GM21367 (cell line): Measurements from ENCODE around the gene HAS3.

Source experiments
- ATAC-seq: cut with Tn5 transposase; IDR thresholded peaks from one replicate; pipeline ENCODE4 v1.9.1; 2021; ENCODE audit not compliant: unreplicated experiment

HAS3 gene

GRCh38 chr16:69089091-69089910 is 16.2 kb upstream of the HAS3 start:
- no peak for ATAC-seq

- ATAC-seq, result no peak
Measured at GRCh38 chr16:69093974-69094373, 11.5 kb upstream of the HAS3 start.

GRCh38 chr16:69094501-69094900 is 11.0 kb upstream of the HAS3 start:
- ATAC-seq, result no peak

GRCh38 chr16:69095193-69095592 is 10.3 kb upstream of the HAS3 start:
- no peak for ATAC-seq

GRCh38 chr16:69100071-69100691 is 5.3 kb upstream of the HAS3 start:
- no peak for ATAC-seq

- no peak for ATAC-seq
Measured at GRCh38 chr16:69106491-69107315, 1.2 kb downstream of the HAS3 start.

- no peak for ATAC-seq
Measured at GRCh38 chr16:69107316-69107962, 2.0 kb downstream of the HAS3 start.

GRCh38 chr16:69108064-69108904 is 2.8 kb downstream of the HAS3 start:
- ATAC-seq, result no peak

- no peak for ATAC-seq
Measured at GRCh38 chr16:69108905-69109252, 3.4 kb downstream of the HAS3 start.

- ATAC-seq, result no peak
Measured at GRCh38 chr16:69109486-69110270, 4.2 kb downstream of the HAS3 start.

- ATAC-seq, result no peak
Measured at GRCh38 chr16:69110406-69110805, 5.0 kb downstream of the HAS3 start.

GRCh38 chr16:69111216-69111875 is 5.9 kb downstream of the HAS3 start:
- no peak for ATAC-seq

GRCh38 chr16:69111876-69112230 is 6.4 kb downstream of the HAS3 start:
- no peak for ATAC-seq

GRCh38 chr16:69112285-69113129 is 7.1 kb downstream of the HAS3 start:
- no peak for ATAC-seq

GRCh38 chr16:69113216-69113615 is 7.8 kb downstream of the HAS3 start:
- no peak for ATAC-seq

- no peak for ATAC-seq
Measured at GRCh38 chr16:69114346-69114975, 9.0 kb downstream of the HAS3 start.

GRCh38 chr16:69114976-69115355 is 9.5 kb downstream of the HAS3 start:
- ATAC-seq, result no peak

- ATAC-seq, result no peak
Measured at GRCh38 chr16:69115361-69115760, 9.9 kb downstream of the HAS3 start.
